Activated naive CD4-positive, alpha-beta T cell treated with anti-CD3 and anti-CD28 coated beads for 36 hours (primary cell): ENCODE measurements around the gene ERC1. TPM values are rescaled to one million over a fixed set of nuclear protein-coding genes. Genes with fewer than 3 reads are reported as not detected.
"Not testable (repeated sequence)": the region's sequence is repeated elsewhere in the genome, so short reads cannot be mapped to it uniquely, and the experiment has no call there.

ENCODE experiments used
- CTCF ChIA-PET: fragments of 350-600 bp; sonication (Branson Sonifier 250); formaldehyde crosslinking; loops from one replicate; lab custom pipeline; 2021; ENCODE audit warnings: antibody characterized with exemption; lab: Charles Lee
- DNase-seq: peaks from one replicate; pipeline ENCODE4 v3.0.0-alpha.2; 2020
- H3K27ac Mint-ChIP-seq: one replicate; pipeline ENCODE4 v1.8.0; 2021; ENCODE audit warnings: mild to moderate bottlenecking, mixed read lengths
- H3K27me3 Mint-ChIP-seq: one replicate; pipeline ENCODE4 v1.8.0; 2021; ENCODE audit warnings: low read depth, mixed read lengths
- H3K36me3 Mint-ChIP-seq: one replicate; pipeline ENCODE4 v1.8.0; 2021; ENCODE audit warnings: low read depth, mixed read lengths
- H3K4me1 Mint-ChIP-seq: one replicate; pipeline ENCODE4 v1.8.0; 2021; ENCODE audit warnings: low read depth, mixed read lengths
- H3K4me3 Mint-ChIP-seq: one replicate; pipeline ENCODE4 v1.8.0; 2021; ENCODE audit warnings: mild to moderate bottlenecking, moderate library complexity, mixed read lengths
- H3K9me3 Mint-ChIP-seq: one replicate; pipeline ENCODE4 v1.8.0; 2021; ENCODE audit warnings: mixed read lengths
- intact Hi-C: fragments of 100-400 bp; cut with micrococcal nuclease; formaldehyde crosslinking; loops from one replicate; pipeline ENCODE4 v1.15.1; 2023
- total RNA-seq, 2 experiments: library from RNA; stranded (reverse); gene quantifications; one replicate each; pipeline ENCODE4 v1.2.3, GENCODE V29; 2021

The ERC1 gene
- total RNA-seq, 2 experiments from 2014 or later = 17.4 to 20.7 TPM

DNA sequence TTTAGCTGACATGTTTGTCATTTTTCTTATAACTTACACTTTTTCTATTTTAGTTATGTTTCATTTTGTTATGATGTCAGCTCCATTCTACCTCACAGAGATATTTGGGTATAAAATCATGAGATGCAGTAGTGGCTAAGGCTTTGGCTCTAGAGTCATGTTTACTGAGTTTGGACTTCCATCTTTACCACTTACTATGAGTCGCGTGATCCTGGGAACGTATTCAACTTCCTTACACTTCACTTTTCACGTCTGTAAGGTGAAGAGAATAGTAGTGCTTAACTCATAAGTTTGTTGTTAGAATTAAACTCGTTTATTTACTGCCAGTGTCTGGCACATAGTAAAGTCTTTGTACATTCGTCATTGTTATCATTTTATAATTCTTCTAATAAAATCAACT, 126.3 kb downstream of the ERC1 start:
- H3K9me3 Mint-ChIP-seq = no peaks in the 10 kb centered on the region
- H3K27me3 Mint-ChIP-seq = no peaks in the 10 kb centered on the region

DNA sequence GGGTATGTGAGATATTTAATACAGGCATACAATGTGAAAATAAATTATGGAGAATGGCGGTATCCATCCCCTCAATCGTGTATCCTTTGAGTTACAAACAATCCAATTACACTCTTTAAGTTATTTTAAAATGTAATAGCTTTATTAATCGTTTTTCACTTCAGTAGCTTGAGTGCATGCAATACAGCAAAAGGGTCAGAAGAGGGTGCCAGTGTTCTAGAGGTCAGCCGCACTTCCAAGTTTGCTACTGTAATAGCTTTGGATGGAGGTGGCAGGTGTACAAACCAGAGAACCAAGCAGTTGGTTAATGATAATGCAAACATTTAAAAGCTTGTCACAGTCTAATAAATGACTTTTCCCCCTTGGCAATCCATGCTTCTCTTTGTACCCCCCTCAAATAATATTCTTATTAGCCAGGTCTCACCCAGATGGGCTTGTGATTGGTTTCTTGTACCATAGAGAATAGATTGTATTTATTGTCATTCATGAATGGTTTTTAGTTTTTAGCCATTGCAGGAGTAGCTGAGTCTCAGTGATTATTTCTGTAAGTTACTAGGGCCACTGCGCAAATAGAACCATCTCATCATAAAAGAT, 127.0 kb downstream of the ERC1 start:
- intact Hi-C loops = loop anchor here (1.0 to 5.0 kb wide), 3 partner anchors 414 to 487 kb away; no protein-coding TSS in a partner anchor
- Mint-ChIP-seq H3K4me1 (peaks cover 19% of the 10 kb centered on the region), H3K27me3 (no peaks in the 10 kb centered on the region), H3K9me3 (no peaks in the 10 kb centered on the region), H3K27ac (no peak overlapping the region), H3K36me3 (peaks cover 2% of the 10 kb centered on the region), H3K4me3 (no peak overlapping the region)
- DNase-seq = peak; percentile 84
- CTCF ChIA-PET = interaction anchor here (0.6 to 3.8 kb wide), 77 partner anchors 10 to 549 kb away, joined by 3 to 99 read pairs (median 4); partner anchors contain the start of gene WNT5B

More for the DNA sequence above, 126.3 kb downstream of the ERC1 start:
- intact Hi-C loops = loop anchor here (5.0 kb wide), 1 partner anchor 415 kb away; no protein-coding TSS in a partner anchor
- Mint-ChIP-seq H3K4me3 (no peak overlapping the region), H3K36me3 (peaks cover 2% of the 10 kb centered on the region), H3K4me1 (peaks cover 14% of the 10 kb centered on the region), H3K27ac (no peak overlapping the region)
- DNase-seq = no peak
- CTCF ChIA-PET = interaction anchor here (0.5 to 3.8 kb wide), 69 partner anchors 11 to 548 kb away, joined by 3 to 99 read pairs (median 5); partner anchors contain the start of gene WNT5B

DNA sequence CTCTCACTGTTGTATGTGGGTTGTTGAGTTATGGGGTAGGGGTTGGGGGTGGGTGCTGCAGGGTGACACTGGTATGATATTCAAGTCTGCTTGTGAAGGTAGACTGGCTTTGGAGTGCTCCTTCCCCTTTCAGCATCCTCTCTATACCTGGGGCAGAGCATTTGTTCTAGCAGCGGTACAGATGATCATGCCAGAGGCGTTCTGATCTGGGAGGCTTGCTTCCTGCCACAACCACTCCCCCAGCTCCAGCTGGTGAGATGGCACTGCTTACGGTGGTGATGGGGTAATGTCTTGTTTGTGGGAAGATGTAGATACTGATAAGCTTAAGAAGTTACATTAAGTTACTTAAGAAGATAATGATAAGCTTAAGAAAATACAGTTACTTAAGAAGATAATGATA, 131.8 kb downstream of the ERC1 start:
- Mint-ChIP-seq H3K27ac (no peak overlapping the region), H3K9me3 (no peaks in the 10 kb centered on the region), H3K4me3 (no peak overlapping the region), H3K4me1 (peaks cover 14% of the 10 kb centered on the region), H3K36me3 (peaks cover 2% of the 10 kb centered on the region), H3K27me3 (no peaks in the 10 kb centered on the region)
- DNase-seq = peak; percentile 35
- CTCF ChIA-PET = no interaction called here
- intact Hi-C loops = no loop called here

DNA sequence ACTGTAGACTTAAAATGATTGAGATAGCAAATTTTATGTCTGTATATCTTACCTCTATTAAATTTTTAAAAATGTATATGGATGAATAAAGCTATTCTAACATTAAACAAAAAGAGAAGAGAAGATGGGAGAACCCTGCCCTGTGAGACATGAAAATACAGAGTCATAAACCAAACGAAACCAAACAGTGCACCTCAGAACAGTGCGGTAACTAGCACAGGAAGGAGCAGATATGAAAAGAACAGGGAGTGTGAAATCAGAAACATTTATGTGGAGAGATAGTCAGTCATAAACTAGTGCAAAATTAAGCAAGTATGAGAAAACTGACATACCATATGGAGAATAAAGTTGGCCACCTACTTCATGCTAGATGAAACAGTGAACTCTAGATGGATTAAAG, 135.1 kb downstream of the ERC1 start:
- no peak overlapping the region for H3K4me3 Mint-ChIP-seq
- CTCF ChIA-PET = interaction anchor here (0.6 to 1.3 kb wide), 4 partner anchors 10 to 458 kb away, joined by 3 to 5 read pairs (median 4); no protein-coding TSS in a partner anchor
- H3K27ac Mint-ChIP-seq = no peak overlapping the region

DNA sequence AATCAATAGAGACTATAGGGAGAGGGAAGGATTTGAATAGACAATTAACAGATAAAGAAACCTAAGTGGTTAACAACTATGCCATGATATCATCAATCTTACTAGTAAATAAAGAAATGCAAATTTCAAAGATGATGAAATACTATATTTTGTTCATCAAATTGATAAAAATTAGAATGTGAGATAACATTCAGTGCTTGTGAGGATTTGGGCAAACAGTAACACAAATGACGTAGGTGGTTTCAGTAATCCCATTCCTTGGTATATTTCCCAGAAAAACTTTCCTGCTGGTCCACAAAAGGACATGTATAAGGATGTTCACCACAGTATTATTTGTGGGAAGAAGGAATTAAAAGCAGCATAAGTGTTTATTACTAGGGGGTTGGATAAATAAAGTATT, 136.0 kb downstream of the ERC1 start:
- Mint-ChIP-seq H3K36me3 (no peaks in the 10 kb centered on the region), H3K27ac (no peak overlapping the region), H3K4me1 (peaks cover 29% of the 10 kb centered on the region), H3K9me3 (no peaks in the 10 kb centered on the region), H3K27me3 (no peaks in the 10 kb centered on the region), H3K4me3 (no peak overlapping the region)
- no peak for DNase-seq
- CTCF ChIA-PET = interaction anchor here (0.6 kb wide), 1 partner anchor 456 kb away, joined by 3 read pairs; no protein-coding TSS in a partner anchor
- intact Hi-C loops = loop anchor here (2.0 kb wide), 1 partner anchor 58 kb away; no protein-coding TSS in a partner anchor

More for the DNA sequence above, 135.1 kb downstream of the ERC1 start:
- Mint-ChIP-seq H3K9me3 (no peaks in the 10 kb centered on the region), H3K36me3 (no peaks in the 10 kb centered on the region), H3K27me3 (no peaks in the 10 kb centered on the region), H3K4me1 (peaks cover 25% of the 10 kb centered on the region)
- DNase-seq = peak; percentile 49
- intact Hi-C loops = loop anchor here (1.0 to 2.0 kb wide), 2 partner anchors 27 to 59 kb away; no protein-coding TSS in a partner anchor

DNA sequence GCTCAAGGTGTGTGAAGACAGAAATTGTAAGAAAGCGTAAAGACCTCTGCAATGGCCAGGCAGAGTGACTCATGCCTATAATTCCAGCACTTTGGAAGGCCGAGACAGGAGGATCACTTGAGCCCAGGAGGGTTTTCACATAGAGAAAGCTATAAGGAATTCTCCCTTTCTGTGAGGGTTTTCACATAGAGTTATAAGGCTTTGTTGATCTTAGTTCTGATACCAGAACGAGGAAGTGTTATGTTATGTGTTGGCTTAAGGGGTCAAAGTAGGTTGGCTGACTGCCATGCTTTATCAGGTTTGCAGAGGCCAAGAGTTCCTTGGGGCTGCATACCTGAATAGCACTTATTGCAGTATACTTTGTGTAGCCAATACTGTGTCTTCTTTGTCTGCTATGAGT, 139.1 kb downstream of the ERC1 start:
- intact Hi-C loops = no loop called here
- H3K27me3 Mint-ChIP-seq = no peaks in the 10 kb centered on the region
- DNase-seq = no peak
- H3K4me3 Mint-ChIP-seq = no peak overlapping the region
- H3K4me1 Mint-ChIP-seq = peaks cover 24% of the 10 kb centered on the region
- no peaks in the 10 kb centered on the region for H3K36me3 Mint-ChIP-seq
- CTCF ChIA-PET = interaction anchor here (1.6 kb wide), 1 partner anchor 453 kb away, joined by 5 read pairs; no protein-coding TSS in a partner anchor
- H3K27ac Mint-ChIP-seq = no peak overlapping the region
- no peaks in the 10 kb centered on the region for H3K9me3 Mint-ChIP-seq

DNA sequence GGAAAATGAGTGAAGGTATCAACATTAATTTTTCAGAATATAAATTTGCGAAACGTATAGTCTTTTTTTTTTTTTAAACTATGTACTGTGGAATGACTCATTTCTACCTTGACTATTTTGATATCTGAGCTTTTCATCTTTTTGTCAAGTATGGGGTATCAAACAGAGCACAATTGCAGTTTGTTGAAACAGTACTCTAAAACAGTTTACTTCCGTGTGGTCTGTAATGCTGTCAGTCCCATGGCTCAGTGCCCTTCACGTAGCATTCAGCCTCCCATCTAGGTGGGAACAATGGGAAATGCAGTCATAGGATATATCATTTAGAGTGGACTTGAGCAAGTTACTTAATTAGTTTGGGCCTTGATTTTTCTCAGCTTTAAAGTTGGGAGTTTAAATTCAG, 139.5 kb downstream of the ERC1 start:
- Mint-ChIP-seq H3K4me3 (no peak overlapping the region), H3K4me1 (peaks cover 24% of the 10 kb centered on the region), H3K27me3 (no peaks in the 10 kb centered on the region), H3K27ac (no peak overlapping the region), H3K9me3 (no peaks in the 10 kb centered on the region), H3K36me3 (no peaks in the 10 kb centered on the region)
- no peak for DNase-seq
- CTCF ChIA-PET = interaction anchor here (1.6 kb wide), 1 partner anchor 453 kb away, joined by 5 read pairs; no protein-coding TSS in a partner anchor
- intact Hi-C loops = no loop called here

DNA sequence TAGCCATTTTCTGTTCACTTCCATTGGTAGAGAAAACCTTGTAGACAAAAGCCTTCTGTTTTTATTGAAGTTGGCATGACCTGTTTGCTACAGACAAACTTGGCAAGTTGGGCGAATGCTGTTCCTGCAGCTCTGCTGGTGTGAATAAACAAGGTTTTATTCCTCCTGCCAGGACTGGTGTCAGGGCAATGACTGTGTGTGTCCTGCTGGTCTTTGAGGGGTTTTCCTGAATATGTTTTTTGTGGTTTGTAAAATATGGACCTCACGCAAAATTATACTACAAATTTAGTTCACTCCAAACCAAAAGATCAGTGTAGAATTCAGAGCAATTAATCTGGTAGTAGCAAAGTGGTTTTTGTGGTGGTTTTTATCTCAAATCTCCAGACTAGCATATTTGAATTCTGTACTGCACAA, 140.8 kb downstream of the ERC1 start:
- Mint-ChIP-seq H3K27ac (no peak overlapping the region), H3K9me3 (no peaks in the 10 kb centered on the region), H3K4me3 (no peak overlapping the region), H3K27me3 (no peaks in the 10 kb centered on the region), H3K36me3 (no peaks in the 10 kb centered on the region), H3K4me1 (peaks cover 16% of the 10 kb centered on the region)
- DNase-seq = no peak
- CTCF ChIA-PET = no interaction called here
- intact Hi-C loops = no loop called here

DNA sequence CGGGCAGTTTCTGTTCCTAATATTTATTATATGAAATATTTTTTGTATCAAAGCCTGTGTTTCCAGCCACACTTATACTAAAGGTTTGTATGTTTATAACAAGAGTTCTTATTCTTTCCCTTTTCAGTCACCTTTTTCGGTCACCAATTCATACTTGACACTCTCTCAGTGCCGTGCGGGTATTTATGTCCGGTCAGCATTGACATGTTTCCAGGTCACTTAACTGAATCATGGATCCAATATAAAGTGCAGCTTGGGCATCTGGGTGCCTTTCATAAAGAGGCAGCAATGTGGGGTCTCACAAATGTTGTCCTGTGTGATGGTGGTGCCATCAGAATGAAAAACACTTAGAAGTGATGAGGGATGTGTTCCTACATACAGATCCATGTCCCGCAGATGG, 141.3 kb downstream of the ERC1 start:
- no peak overlapping the region for H3K4me3 Mint-ChIP-seq
- H3K27me3 Mint-ChIP-seq = no peaks in the 10 kb centered on the region
- no peaks in the 10 kb centered on the region for H3K9me3 Mint-ChIP-seq
- DNase-seq = no peak
- no peaks in the 10 kb centered on the region for H3K36me3 Mint-ChIP-seq
- CTCF ChIA-PET = no interaction called here
- intact Hi-C loops = no loop called here
- peaks cover 16% of the 10 kb centered on the region for H3K4me1 Mint-ChIP-seq
- H3K27ac Mint-ChIP-seq = no peak overlapping the region

DNA sequence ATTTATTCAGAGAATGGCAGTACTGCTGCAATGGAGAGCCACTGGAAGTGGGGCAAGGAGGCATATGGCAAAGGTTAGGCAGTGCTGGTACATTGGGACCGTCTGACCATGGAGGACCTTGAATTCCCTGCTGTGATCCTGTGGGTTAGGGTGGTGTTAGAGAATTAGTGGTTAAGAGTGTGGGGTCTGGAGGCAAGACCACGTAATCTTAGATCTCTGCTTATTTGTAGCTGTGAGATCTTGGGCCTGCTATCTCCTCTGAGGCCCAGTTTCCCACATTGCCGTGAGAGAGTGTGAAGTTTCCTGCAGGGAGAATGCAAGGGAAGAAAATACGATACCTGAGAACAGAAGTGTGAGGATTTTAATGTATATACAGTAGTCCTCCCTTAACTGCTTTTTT, 147.7 kb downstream of the ERC1 start:
- no peaks in the 10 kb centered on the region for H3K4me1 Mint-ChIP-seq
- CTCF ChIA-PET = no interaction called here

DNA sequence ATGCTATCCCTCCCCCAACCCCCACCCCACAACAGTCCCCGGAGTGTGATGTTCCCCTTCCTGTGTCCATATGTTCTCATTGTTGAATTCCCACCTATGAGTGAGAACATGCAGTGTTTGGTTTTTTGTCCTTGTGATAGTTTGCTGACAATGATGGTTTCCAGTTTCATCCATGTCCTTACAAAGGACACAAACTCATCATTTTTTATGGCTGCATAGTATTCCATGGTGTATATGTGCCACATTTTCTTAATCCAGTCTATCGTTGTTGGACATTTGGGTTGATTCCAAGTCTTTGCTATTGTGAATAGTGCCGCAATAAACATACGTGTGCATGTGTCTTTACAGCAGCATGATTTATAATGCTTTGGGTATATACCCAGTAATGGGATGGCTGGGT, 155.7 kb downstream of the ERC1 start:
- CTCF ChIA-PET, H3K9me3 Mint-ChIP-seq, H3K4me3 Mint-ChIP-seq, H3K4me1 Mint-ChIP-seq, intact Hi-C loops, H3K27ac Mint-ChIP-seq, DNase-seq, H3K27me3 Mint-ChIP-seq: not testable (repeated sequence)
- peaks cover 10% of the 10 kb centered on the region for H3K36me3 Mint-ChIP-seq

More for the DNA sequence above, 147.7 kb downstream of the ERC1 start:
- Mint-ChIP-seq H3K4me3 (no peak overlapping the region), H3K36me3 (no peaks in the 10 kb centered on the region), H3K27me3 (no peaks in the 10 kb centered on the region), H3K9me3 (no peaks in the 10 kb centered on the region), H3K27ac (no peak overlapping the region)
- intact Hi-C loops = no loop called here
- DNase-seq = no peak

DNA sequence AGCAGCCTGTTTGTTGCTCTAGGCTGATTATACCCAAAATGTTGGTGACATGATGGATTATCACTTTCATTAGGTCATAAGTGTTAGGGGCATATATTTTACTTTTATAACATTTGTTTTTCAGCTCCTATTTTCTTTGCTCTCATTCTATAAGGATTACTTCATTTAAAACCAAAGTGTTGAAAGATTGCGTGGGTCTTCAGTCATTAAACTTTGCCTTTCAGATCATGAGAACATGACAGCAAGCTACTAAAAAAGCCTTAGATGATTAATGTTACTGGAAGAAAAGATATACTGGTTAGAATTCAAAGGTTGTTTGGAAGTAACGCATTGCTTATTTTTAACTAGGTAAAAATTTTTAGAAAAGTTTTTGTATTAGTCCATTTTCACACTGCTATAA, 156.8 kb downstream of the ERC1 start:
- intact Hi-C loops = no loop called here
- peaks cover 13% of the 10 kb centered on the region for H3K36me3 Mint-ChIP-seq
- no peak for DNase-seq
- H3K9me3 Mint-ChIP-seq = no peaks in the 10 kb centered on the region
- CTCF ChIA-PET = no interaction called here
- H3K27me3 Mint-ChIP-seq = no peaks in the 10 kb centered on the region
- no peak overlapping the region for H3K4me3 Mint-ChIP-seq
- no peaks in the 10 kb centered on the region for H3K4me1 Mint-ChIP-seq
- H3K27ac Mint-ChIP-seq = no peak overlapping the region

DNA sequence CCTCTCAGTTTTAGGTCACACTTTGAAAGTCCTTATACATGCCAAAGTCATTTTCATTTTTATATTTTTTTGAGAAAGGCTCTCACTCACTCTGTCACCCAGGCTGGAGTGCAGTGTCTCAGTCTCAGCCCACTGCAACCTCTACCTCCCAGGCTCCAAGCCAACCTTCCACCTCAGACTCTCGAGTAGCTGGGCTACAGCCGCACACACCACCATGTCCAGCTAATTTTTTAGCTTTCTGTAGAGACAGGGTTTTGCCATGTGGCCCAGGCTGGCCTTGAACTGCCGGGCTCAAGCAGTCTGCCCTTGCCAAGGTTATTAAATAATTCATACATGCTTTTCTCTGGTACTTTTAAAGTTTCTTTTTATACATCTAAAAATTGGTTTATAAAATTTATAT, 166.0 kb downstream of the ERC1 start:
- Mint-ChIP-seq H3K4me1 (peaks cover 2% of the 10 kb centered on the region), H3K27ac (no peak overlapping the region), H3K27me3 (no peaks in the 10 kb centered on the region), H3K36me3 (peaks cover 6% of the 10 kb centered on the region), H3K9me3 (no peaks in the 10 kb centered on the region), H3K4me3 (no peak overlapping the region)
- CTCF ChIA-PET = no interaction called here
- intact Hi-C loops = no loop called here
- no peak for DNase-seq
